ENCODE results near the gene FBXL5. TPM values are rescaled to one million over a fixed set of nuclear protein-coding genes. Genes with fewer than 3 reads are reported as not detected.

The FBXL5 gene
- total RNA-seq, 1 experiment from 2014 or later: 59.7 TPM

DNA sequence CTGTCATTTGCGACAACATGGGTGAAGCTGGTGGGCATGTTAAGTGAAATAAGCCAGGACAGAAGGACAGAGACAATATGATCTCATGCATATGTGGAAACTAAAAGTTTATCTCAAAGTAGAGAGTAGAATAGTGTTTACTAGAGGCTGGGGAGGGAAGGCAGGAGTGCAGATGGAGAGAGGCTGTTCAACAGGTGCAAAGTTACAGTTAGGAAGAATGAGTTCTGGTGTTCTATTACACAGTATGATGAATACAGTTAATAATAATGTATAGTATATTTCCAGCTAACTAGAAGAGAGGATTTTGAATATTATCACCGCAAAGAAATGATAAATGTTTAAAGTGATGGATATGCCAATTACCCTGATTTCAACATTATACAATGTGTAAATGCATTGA lies 69.8 kb downstream of the FBXL5 start:
- CTCF ChIA-PET: no interaction called here
- intact Hi-C loops (cut with micrococcal nuclease; ENCODE audit: unreplicated experiment): no loop called here
- Histone ChIP-seq H3K27ac (ENCODE audit: low read depth, low read length, poor library complexity, severe bottlenecking) (no peak overlapping the region), H3K4me1 (ENCODE audit: insufficient read depth, low read length, poor library complexity, severe bottlenecking) (no peaks in the 10 kb centered on the region), H3K4me3 (ENCODE audit: low read depth, low read length, poor library complexity, severe bottlenecking) (no peak overlapping the region), H3K27me3 (replicated peaks; ENCODE audit: insufficient read depth, low read depth, low read length, poor library complexity) (no peaks in the 10 kb centered on the region), H3K36me3 (ENCODE audit: insufficient read depth, low read length, poor library complexity, severe bottlenecking) (no peaks in the 10 kb centered on the region), H3K9me3 (ENCODE audit: low read depth, low read length, poor library complexity, severe bottlenecking) (no peaks in the 10 kb centered on the region)
- no TSS peak for BruUV-seq (replicated peaks)
- TF ChIP-seq, protein P1, sequence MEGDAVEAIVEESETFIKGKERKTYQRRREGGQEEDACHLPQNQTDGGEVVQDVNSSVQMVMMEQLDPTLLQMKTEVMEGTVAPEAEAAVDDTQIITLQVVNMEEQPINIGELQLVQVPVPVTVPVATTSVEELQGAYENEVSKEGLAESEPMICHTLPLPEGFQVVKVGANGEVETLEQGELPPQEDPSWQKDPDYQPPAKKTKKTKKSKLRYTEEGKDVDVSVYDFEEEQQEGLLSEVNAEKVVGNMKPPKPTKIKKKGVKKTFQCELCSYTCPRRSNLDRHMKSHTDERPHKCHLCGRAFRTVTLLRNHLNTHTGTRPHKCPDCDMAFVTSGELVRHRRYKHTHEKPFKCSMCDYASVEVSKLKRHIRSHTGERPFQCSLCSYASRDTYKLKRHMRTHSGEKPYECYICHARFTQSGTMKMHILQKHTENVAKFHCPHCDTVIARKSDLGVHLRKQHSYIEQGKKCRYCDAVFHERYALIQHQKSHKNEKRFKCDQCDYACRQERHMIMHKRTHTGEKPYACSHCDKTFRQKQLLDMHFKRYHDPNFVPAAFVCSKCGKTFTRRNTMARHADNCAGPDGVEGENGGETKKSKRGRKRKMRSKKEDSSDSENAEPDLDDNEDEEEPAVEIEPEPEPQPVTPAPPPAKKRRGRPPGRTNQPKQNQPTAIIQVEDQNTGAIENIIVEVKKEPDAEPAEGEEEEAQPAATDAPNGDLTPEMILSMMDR (conservative IDR thresholded peaks at IDR 0.05; ENCODE audit: low read depth, low read length): no peak
- TF ChIP-seq EZH2 (IDR thresholded peaks at IDR 0.05; ENCODE audit: borderline replicate concordance, low read depth, low read length, poor library complexity, severe bottlenecking): no peak
- POLR2A ChIA-PET (ENCODE audit: low non-redundant PET): no interaction called here
- no peak for DNase-seq (ENCODE audit: low spot score)

DNA sequence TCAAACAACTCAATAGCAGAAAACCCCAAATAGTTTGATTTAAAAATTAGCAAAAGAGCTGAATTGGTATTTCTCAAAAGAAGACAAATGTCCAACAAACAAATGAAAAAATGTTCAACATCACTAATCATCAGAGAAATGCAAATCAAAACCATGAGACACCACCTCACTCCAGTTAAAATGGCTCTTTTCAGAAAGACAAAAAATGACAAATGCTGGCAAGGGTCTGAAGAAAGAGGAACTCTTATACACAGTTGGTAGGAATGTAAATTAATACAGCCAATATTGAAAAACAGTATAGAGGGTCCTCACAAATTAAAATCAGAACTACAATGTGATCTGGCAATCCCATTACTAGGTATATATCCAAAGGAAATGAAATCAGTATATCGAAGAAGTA lies 70.4 kb downstream of the FBXL5 start:
- no TSS peak for BruUV-seq (replicated peaks)
- no peak overlapping the region for H3K27ac ChIP-seq (ENCODE audit: low read depth, low read length, poor library complexity, severe bottlenecking)
- H3K9me3 ChIP-seq (ENCODE audit: low read depth, low read length, poor library complexity, severe bottlenecking): no peaks in the 10 kb centered on the region
- CTCF ChIA-PET: no interaction called here
- POLR2A ChIA-PET (ENCODE audit: low non-redundant PET): no interaction called here
- TF ChIP-seq, protein P1 (conservative IDR thresholded peaks at IDR 0.05; ENCODE audit: low read depth, low read length): no peak
- TF ChIP-seq EZH2 (IDR thresholded peaks at IDR 0.05; ENCODE audit: borderline replicate concordance, low read depth, low read length, poor library complexity, severe bottlenecking): no peak
- DNase-seq (ENCODE audit: low spot score): no peak
- intact Hi-C loops (cut with micrococcal nuclease; ENCODE audit: unreplicated experiment): no loop called here
- H3K4me3 ChIP-seq (ENCODE audit: low read depth, low read length, poor library complexity, severe bottlenecking): no peak overlapping the region
- H3K4me1 ChIP-seq (ENCODE audit: insufficient read depth, low read length, poor library complexity, severe bottlenecking): no peaks in the 10 kb centered on the region
- H3K36me3 ChIP-seq (ENCODE audit: insufficient read depth, low read length, poor library complexity, severe bottlenecking): no peaks in the 10 kb centered on the region
- H3K27me3 ChIP-seq (replicated peaks; ENCODE audit: insufficient read depth, low read depth, low read length, poor library complexity): no peaks in the 10 kb centered on the region

DNA sequence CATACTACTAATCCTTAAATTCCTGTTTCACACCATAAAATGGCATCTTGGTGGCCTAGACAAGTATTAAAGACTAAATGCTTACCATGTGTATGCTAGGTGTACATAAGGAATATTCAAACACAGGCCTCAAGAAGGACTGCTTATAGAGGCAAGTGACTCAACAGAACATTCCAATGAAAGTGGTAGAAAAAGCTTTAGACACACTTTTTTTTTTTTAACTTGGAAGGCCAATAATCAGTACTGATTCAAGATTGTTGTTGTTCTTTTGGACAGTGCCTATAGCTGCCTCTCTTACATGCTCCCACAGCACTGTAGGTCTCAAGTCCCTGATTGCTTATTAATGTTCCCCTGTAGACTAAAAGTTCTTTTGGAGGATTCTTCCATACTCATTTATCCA lies 77.6 kb downstream of the FBXL5 start:
- DNase-seq (ENCODE audit: low spot score): no peak
- BruUV-seq (replicated peaks): no TSS peak
- ChIA-PET CTCF (no interaction called here), POLR2A (ENCODE audit: low non-redundant PET) (interaction anchor here (0.6 kb wide), 1 partner anchor 10 kb away, joined by 3 read pairs; no protein-coding TSS in a partner anchor)
- H3K27me3 ChIP-seq (replicated peaks; ENCODE audit: insufficient read depth, low read depth, low read length, poor library complexity): no peaks in the 10 kb centered on the region
- H3K9me3 ChIP-seq (ENCODE audit: low read depth, low read length, poor library complexity, severe bottlenecking): no peaks in the 10 kb centered on the region
- intact Hi-C loops (cut with micrococcal nuclease; ENCODE audit: unreplicated experiment): no loop called here
- no peak for TF ChIP-seq EZH2 (IDR thresholded peaks at IDR 0.05; ENCODE audit: borderline replicate concordance, low read depth, low read length, poor library complexity, severe bottlenecking)
- TF ChIP-seq, protein P1 (conservative IDR thresholded peaks at IDR 0.05; ENCODE audit: low read depth, low read length): no peak
- H3K27ac ChIP-seq (ENCODE audit: low read depth, low read length, poor library complexity, severe bottlenecking): no peak overlapping the region
- no peak overlapping the region for H3K4me3 ChIP-seq (ENCODE audit: low read depth, low read length, poor library complexity, severe bottlenecking)
- no peaks in the 10 kb centered on the region for H3K36me3 ChIP-seq (ENCODE audit: insufficient read depth, low read length, poor library complexity, severe bottlenecking)
- H3K4me1 ChIP-seq (ENCODE audit: insufficient read depth, low read length, poor library complexity, severe bottlenecking): no peaks in the 10 kb centered on the region
